ENCODE data around the gene ALDH1B1. TPM values are rescaled to one million over a fixed set of nuclear protein-coding genes. Genes with fewer than 3 reads are reported as not detected.

The ALDH1B1 gene
- polyA plus RNA-seq, 1 of the 3 experiments (the other 2 are of a cell fraction), result 16.5 TPM

- ChIA-PET POLR2A (no interaction called here), CTCF (interaction anchor here (1.3 kb wide), 1 partner anchor 442 kb away, joined by 4 read pairs; no protein-coding TSS in a partner anchor)
- Histone ChIP-seq H3K79me2 (ENCODE audit: insufficient read depth) (no peaks in the 10 kb centered on the region), H3K36me3 (replicated peaks in 1 of 2; ENCODE audit: control insufficient read depth in 1 of 2, insufficient read depth in 2 of 2, low read length in 1 of 2) (no peaks in the 10 kb centered on the region), H3K9me2 (no peaks in the 10 kb centered on the region), H4K20me1 (ENCODE audit: insufficient read depth) (no peaks in the 10 kb centered on the region), H3K9me3 (no peaks in the 10 kb centered on the region), H3K4me1 (ENCODE audit: control insufficient read depth in 1 of 2, insufficient read depth in 2 of 2, low read depth in 1 of 2, low read length in 1 of 2) (peaks cover 0 to 19% of the 10 kb centered on the region in 2 experiments; a peak in 1 of 4 replicates), H3K9ac (no peak overlapping the region), H3K4me2 (no peak overlapping the region), H3K4me3 (ENCODE audit: low read depth in 2 of 2, low read length in 1 of 2) (no peak overlapping the region), H3F3A (replicated peaks; ENCODE audit: insufficient read depth) (no peaks in the 10 kb centered on the region), H2AFZ (ENCODE audit: low read depth) (no peak overlapping the region), H3K27me3 (ENCODE audit: insufficient read depth) (no peaks in the 10 kb centered on the region), H3K27ac (ENCODE audit: low read depth in 2 of 2, low read length in 1 of 2) (no peak overlapping the region)
- TF ChIP-seq EZH2phosphoT487 (IDR thresholded peaks at IDR 0.05; ENCODE audit: borderline replicate concordance, low read depth), result no peak
- no peak for TF ChIP-seq USF2 (IDR thresholded peaks at IDR 0.05; ENCODE audit: borderline replicate concordance, low read depth, low read length)
- TF ChIP-seq CTCF (IDR thresholded peaks at IDR 0.05), result no peak
- no peak for TF ChIP-seq REST (IDR thresholded peaks at IDR 0.05; ENCODE audit: low read depth, low read length)
- TF ChIP-seq MEF2A (IDR thresholded peaks at IDR 0.05; ENCODE audit: borderline replicate concordance, low read depth), result no peak
- TF ChIP-seq RFX5 (IDR thresholded peaks at IDR 0.05; ENCODE audit: low read length), result no peak
- TF ChIP-seq FOSL2 (IDR thresholded peaks at IDR 0.05; ENCODE audit: borderline replicate concordance, low read depth), result no peak
- no peak for TF ChIP-seq TEAD4 (IDR thresholded peaks at IDR 0.05; ENCODE audit: borderline replicate concordance, insufficient read depth)
- TF ChIP-seq RAD21 (IDR thresholded peaks at IDR 0.05; ENCODE audit: low read length), result no peak
- TF ChIP-seq RXRA (IDR thresholded peaks at IDR 0.05; ENCODE audit: borderline replicate concordance, low read depth), result no peak
- 57% methylated on average over 3 of the region's 3 CpGs for WGBS (ENCODE audit: low lambda C conversion rate)
- no peak for DNase-seq
These were observed 36.9 kb upstream of the ALDH1B1 start for GRCh38 chr9:38355517-38356120.
